GM19043 (cell line): Measurements from ENCODE around the gene MBLAC2.

Experiments
- ATAC-seq: cut with Tn5 transposase; IDR thresholded peaks from one replicate; pipeline ENCODE4 v1.9.1; 2021; ENCODE audit warnings: low read depth; ENCODE audit not compliant: unreplicated experiment

The MBLAC2 gene

DNA sequence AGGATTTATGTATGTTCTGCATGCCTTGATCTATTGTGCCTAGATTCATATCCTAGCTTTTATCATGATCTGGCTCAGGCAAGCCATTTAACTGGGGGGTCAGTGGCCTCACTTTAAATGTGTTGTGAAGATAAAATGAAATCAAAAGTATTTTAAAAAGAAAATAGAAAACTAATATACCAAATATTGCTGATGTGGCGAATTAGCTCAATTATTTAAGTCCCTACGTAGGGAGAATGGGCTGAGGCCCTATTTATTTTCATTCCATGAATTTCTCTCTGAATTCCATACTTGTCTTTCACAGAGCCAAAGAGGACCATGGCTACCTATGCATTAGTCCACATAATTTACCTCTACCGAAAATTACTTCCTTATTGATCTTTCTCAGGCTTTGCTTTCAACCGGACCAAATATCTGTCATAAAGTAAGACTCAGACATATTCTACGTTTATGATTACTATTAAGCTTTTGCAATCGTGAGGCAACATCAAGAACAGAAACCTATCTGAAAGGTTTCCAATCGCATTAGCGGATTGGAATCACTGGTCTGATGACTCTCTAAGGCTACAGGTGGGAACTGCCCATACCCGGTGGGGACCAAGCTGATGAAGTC lies 1.7 kb downstream of the MBLAC2 start:
- ATAC-seq, result no peak

DNA sequence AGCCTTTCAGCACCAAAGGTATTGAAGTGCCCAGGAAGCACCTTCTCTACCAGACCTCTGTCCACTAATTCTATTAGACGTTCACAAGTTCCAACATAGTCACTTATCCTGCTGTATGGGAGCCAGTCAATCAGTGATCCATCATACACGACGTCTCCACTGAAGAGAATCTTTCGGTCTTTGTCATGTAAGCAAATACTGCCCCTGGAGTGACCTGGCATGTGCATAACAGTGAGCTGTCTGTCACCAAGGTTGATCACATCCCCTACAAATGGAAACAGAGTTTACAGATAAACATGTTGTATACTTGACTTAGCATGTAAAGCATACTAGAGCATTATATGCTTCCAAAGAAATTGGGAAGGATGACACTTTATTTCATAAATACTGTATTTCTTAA lies 13.3 kb downstream of the MBLAC2 start:
- ATAC-seq, result no peak

DNA sequence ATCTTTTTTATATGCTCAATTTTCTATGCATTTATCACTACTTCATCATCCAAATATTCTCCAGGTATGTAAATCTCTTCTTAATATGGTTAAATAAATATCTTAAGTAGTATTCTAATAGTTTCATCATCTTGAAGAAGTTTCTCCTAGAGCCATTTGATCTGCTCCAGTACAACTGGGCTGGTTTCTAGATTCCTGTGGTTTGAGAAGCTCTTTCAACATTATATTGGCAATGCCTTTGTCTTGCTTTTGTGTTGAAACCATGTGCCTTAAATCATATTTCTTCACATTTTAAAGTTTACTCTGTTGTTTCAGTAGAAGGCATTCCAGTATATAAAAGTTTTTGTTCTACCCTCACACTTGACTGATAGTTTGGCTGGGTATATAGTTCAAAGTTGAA lies 27.6 kb downstream of the MBLAC2 start:
- ATAC-seq, result no peak

DNA sequence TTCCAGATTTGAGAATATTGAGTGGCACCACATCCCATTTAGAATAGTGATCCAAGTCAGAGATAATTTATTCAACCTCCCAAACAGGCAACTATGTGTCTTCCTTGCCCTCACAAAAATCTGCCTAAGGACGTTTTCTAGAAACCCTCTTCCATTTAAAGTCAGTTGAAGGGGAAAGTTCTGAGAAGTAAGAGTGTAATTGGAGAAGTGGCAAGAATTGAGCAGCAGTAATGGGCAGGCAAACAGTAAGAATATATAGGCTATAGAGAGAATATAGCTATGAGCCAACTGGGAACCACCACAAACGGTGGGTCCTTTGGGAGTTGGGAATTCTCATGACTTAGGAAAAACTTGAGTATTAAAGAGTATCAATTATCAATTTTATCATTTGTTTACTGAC lies 33.9 kb downstream of the MBLAC2 start:
- no peak for ATAC-seq

DNA sequence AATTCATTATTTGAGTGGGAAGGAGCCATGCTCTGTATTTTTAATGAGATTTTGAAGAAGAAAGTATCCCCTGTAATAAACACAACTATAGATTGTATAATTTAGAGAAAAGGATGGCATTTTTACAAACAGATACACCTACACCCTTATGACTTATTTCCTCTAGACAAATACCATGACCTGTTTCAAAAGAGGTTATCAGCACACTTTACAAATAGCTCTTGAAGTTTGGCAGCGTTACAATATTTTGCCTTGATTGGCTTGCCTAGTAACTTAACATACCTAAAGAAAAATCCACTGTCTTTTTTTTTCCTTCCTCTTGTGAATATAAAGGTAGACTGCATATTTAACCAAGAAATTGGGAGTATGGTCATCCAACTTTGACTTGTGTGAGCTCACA lies 36.5 kb downstream of the MBLAC2 start:
- no peak for ATAC-seq

DNA sequence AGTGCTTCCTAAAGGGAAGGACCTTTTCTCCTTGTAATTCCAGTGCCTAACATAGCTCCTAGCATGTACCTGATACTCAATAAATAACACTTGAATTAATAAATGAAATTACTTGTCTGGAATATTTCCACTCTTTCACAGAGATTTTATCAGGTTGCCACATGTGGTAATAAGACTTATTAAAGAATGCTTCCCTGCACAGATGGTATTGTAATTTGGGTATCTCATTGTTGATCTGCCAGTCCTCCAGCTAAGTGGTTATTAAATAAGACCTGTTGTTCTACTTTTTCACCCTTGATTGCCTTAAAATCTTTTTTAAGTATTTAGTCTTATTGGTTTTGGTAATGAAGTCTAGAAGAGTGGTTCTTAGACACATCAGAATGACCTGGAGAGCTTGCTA lies 36.9 kb downstream of the MBLAC2 start:
- ATAC-seq, result no peak

DNA sequence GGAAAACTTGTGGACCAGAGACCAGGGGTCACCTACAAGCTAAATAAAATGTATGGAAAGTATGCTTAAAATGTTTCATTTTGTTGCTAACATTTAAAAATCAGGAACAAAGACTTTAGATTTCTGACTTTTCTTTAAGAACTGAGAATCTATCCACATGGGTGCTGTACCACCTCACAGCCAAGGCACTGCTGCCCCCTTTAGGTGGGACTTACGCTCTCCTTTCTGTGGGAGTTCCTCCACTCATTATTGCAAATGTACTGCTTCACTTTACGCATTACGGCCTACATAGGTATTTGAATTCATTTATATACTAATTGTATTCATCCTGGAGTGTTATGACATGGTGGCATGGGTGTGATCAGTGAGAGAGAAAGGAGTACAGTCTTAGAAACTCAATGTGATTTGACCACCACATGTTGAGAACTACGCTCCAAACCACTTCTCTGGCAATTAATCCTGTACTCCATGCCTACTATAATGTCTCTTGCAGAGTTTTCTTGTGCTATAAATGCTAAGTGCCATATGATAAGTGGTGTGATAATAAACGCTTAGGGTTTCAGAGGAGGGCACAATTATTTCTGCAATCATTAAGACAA lies 40.4 kb downstream of the MBLAC2 start:
- ATAC-seq, result no peak

DNA sequence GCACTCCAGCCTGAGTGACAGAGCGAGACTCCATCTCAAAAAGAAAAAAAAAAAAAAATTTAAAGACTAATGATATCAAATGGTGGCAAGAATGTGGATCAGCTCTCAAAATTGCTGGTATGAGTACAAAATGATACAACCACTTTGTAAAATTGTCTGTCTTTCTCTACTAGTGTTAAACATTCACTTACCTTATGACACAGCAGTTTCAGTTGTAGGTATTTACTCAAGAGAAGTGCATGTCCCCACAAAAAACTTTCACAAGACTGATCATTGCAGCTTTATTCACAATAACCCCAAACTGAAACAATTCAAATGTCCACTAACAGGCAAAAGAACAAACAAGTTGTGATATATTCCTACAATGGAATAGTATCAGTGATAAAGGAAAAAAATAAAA lies 50.3 kb downstream of the MBLAC2 start:
- ATAC-seq, result peak; percentile 65

DNA sequence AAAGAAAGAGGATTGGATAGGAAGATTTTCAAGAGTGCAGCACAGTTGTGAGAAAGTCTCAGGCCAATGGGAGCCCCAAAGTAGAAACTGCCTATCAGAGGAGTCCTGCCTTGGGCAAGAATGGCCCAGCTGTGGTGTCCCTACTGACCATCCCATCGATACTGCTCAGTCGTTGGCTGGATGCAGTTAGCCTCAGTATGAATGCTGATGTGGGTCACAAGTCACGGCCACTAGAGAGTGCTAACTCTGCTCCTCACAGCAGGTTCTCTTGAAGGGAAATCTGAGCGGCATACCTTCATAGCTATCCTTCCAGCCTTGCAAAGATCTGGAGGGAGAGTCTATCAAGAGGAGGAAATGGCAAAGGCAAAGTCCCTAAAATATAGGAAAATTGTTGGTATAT lies 53.4 kb downstream of the MBLAC2 start:
- no peak for ATAC-seq

DNA sequence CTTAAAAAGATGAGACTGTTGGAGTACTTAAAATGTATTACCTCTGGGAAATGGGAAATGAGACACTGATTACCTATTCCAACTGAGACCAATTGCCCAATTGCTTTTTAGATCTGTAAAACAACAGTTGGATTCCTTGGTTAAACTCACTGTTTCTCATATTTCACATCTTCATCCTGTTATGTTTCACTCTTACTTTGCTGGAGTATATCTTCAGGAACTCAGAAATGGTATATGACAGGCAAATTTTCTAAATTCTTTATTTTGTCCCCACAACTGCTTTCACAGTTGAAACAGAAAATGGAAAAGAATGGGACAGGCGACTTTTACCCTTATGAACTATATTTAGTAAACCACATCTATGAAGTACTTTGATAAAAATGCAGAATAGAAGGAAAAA lies 56.4 kb downstream of the MBLAC2 start:
- ATAC-seq, result no peak

DNA sequence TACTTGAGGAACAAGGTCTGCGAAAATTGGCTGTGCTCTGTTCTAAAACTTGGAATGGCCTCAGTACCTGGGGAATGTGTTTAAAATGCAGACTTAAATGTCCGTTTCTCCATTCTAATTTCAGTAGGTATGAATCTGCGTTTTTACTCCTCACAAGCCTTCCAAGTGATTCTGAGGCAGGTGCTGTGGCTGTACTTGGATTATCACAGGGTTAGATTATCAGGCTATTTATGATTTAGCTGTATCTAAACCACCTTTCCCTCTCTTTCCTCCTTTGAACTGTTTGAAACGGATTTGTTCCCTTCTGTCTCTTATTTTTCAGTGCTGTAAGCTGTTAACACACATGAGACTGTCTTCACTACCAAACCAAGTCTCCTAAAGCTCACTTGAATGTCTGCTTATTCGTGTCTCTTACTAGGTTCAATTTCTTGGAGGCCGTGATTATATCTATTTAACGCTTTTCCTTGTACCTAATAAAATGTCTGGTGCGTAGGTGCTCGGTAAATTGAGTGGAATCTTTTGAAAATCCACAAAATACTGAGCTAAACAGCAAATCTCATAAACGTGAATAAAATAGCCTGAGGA lies 64.3 kb downstream of the MBLAC2 start:
- ATAC-seq, result no peak

DNA sequence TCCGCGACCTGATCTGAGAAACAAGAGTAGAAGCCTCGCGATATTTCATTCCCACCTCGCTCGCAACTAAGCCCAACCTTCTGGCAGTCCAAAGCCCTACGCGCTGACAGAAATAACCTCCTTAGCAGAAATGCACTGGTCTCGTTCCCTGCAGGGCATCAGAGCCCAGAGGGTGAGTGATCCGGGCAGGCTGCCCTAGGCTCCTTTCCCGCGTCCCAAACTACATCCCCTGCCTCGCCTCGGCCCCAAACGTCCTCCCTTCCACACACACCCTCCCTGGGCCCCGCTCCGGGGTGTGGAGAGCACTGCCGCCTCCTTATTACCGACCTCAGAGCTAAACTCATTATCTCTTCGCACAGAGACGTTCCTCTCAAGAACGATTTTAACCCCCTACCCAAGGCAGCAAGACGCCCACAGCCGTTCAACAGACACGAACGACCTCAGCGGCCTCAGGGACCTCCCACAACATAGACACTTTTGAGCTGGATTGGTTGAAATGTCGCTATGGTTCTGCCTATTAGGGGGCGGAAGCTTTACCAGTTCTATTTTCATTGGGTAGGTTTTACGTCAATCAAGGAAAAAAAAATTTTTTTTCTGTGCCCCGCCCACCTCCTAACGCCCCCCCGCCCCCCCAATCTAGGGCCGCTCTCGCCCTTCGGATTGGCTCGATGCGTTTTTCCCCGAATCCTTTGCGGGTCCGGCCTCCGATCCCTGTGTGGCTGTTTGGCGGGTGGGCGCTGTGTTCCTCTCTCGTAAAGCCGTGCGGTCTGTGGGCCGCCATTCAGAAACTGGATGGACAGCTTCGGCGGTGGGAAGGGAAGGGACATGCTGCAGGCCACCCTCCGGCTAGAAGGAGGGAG lies 65.0 kb downstream of the MBLAC2 start, which contains the start of gene CETN3:
TSS of gene CETN3 (minus strand) at position 439 of the 860 bp plus-strand sequence. CDS start at position 344, 95 bp downstream.
- ATAC-seq, result peak; percentile 88

DNA sequence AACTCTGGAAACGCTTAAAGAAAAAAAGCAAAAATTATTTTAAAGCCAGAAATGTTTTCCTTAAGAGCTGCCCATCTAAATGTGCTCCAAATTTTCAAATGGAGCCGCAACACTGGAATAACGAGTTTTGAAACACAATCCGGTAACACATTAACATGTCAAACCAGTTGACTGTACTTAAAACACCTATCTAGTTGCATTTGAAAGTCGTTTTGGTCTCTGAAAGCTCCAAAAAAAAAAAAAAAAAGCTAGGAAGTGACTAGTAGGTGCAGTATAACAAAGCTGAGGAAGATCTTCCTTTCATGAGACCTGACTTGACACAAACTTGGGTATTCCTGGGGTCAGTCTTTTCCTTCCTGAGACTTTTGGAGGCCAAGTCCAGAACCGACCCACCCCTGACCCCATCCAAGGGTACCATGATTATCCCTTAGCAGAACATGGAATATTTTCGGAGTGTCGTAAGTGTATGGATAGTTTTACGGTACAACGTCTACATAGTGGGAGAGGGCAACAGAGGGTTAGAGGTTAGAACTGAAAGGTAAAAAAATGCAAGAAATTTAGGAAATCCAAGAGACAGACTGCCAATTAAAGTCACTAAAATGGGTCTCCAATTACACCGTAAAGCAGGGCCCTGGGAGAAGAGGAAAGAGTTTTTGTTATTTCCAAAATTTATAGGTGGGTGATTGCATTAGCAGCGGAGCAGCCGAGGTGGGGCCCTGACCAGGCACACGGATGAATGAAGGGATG lies 65.8 kb downstream of the MBLAC2 start:
- peak; percentile 1 for ATAC-seq
